T-helper 9 cell (primary cell): ENCODE results near the gene MRPS31.
"Not testable (repeated sequence)": the region's sequence is repeated elsewhere in the genome, so short reads cannot be mapped to it uniquely, and the experiment has no call there.

ENCODE experiments used
- DNase-seq: peaks from one replicate; pipeline ENCODE4 v3.0.0-alpha.2; 2020

MRPS31 gene

DNA sequence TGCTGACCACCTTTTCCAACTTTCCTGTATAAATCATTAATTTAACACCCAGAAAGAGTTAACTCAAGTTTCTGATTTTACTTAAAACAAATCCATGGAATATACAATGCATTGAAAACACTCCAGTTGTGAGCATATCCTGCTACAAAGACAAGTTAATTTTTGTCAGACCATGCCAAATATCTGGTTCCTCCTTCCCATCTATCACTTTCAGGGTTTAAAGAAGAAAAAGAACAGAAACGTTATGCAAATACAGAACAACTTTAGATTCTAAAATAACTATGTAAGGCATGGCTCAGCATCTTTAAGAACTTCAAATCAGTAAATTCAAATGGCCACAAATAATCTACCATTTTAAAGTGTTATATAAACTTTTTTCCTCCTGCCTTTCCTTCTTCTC, 14.9 kb downstream of the MRPS31 start:
- DNase-seq, result no peak

DNA sequence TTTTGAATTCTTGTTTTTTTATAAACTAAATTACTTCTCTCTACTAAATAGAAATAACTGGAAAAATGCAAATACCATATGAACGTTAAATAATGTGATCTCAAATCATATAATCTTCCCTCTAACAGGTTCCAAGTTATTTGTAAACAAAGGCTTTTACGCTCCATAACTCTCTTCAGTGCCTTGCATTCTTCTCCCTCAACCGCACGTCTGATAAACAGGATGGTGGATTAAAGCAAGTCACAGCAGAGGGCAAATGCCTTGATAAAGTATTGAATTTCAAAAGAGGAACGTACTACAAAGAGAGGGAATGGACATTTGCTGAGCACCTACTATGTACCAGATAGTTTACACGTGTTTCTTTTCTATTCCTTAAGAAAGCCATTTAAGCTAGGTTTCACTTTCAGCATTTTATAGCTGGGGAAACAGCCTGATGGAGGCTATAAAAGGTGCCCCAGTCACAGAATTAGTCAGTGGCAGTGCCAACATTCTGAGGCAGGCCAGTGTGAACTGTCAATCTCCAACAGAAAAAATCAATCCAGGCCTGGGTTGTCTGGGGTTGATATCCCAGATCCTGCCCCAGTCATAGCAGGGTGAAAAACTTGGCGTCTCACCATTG, 15.8 kb downstream of the MRPS31 start:
- no peak for DNase-seq

DNA sequence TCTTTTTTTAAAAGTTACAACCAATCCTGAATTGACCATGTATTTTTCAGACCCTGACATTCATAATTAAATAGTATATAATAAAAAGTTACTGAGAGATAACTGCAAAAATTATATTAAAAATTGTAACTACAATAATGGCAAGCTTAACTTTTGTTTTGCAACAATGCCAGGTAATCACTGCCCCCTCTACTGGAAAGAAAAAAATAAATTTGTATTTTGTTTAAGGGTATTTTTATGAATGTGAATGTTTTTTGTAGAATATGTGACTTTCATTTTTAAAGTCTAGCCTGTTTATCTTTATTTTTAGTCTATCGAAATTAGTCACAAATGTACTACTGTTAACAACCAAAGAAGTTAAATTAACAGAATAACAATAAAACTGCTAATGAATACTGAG, 21.7 kb downstream of the MRPS31 start:
- no peak for DNase-seq

- not testable (repeated sequence) for DNase-seq
Measured at GRCh38 chr13:40735232-40735548, 35.8 kb downstream of the MRPS31 start.

GRCh38 chr13:40734536-40735231, 36.3 kb downstream of the MRPS31 start:
- not testable (repeated sequence) for DNase-seq

GRCh38 chr13:40732658-40733057, 38.3 kb downstream of the MRPS31 start:
- DNase-seq, result no peak

- no peak for DNase-seq
Measured at GRCh38 chr13:40728595-40728994, 42.4 kb downstream of the MRPS31 start.

DNA sequence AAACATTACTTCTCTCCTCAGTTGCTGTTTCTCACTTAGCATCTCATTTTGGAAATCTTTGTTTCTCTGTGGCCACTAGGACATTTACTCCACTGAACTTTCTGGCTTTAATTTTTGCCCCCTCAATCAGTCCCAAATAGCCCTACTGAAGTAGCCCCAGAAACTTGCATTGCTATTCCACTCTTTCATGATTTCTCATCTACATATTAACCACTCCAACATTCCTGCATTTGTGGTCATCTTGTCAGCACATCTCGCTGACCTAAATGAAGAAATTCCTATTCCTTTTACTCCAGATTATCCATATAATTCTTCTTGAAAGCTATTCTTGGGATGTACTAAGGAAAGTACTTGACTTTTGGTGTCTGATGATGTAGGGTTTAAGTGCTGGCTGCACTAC, 56.6 kb downstream of the MRPS31 start:
- DNase-seq, result not testable (repeated sequence)

GRCh38 chr13:40706439-40706838, 64.6 kb downstream of the MRPS31 start:
- no peak for DNase-seq

DNA sequence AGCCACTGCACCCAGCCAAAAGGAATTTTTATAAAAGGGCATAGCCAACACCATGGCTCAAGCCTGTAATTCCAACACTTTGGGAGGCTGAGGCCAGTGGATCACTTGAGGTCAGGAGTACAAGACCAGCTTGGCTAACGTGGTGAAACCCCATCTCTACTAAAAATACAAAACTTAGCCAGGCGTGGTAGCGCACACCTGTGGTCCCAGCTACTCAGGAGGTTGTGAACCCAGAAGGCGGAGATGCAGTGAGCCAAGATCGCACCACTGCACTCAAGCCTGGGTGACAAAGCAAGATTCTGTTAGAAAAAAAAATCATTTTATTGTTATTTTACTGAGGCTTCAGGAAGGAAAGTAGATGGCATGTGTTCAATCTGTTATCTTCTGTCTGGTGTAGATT, 73.3 kb downstream of the MRPS31 start:
- no peak for DNase-seq

- DNase-seq, result no peak
Measured at GRCh38 chr13:40694426-40694825, 76.6 kb downstream of the MRPS31 start.

GRCh38 chr13:40692946-40693345, 78.0 kb downstream of the MRPS31 start:
- no peak for DNase-seq

- no peak for DNase-seq
Measured at GRCh38 chr13:40688781-40689180, 82.2 kb downstream of the MRPS31 start.

- no peak for DNase-seq
Measured at GRCh38 chr13:40682449-40683240, 88.3 kb downstream of the MRPS31 start.

- DNase-seq, result no peak
Measured at GRCh38 chr13:40681341-40682146, 89.4 kb downstream of the MRPS31 start.

GRCh38 chr13:40680659-40681323, 90.2 kb downstream of the MRPS31 start:
- DNase-seq, result no peak

DNA sequence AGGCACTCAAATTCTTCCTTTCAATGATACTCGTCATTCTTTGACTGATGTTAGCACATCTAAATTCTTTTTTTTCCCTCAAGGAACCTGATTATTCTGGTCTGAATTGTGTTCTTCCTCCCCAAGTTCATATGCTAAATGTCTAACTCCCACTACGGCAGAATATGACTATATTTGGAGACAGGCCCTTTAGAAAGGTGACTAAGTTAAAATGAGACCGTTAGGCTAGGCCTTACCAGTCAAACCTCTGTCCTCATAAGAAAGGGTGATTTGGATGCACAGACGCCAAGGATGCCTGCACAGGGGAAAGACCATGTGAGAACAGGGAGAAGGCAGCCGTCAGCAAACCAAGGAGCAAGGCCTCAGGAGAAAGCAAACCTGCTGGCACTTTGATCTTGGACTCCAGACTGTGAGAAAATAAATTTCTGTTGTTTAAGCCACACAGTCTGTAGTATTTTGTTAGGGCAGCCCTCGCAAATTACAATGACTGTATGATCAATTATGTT, 91.5 kb downstream of the MRPS31 start:
- no peak for DNase-seq
